GM20431 (cell line): ENCODE results near the gene STAT1.

Source experiments
- in situ Hi-C: fragments of 300-500 bp; cut with MseI, MboI; formaldehyde crosslinking; loops from one replicate; pipeline ENCODE4 v1.15.0; 2020; ENCODE audit warnings: low sequenced_read_pairs; ENCODE audit not compliant: unreplicated experiment

Gene STAT1

GRCh38 chr2:191013932-191014652, at the start of gene STAT1:
Gene STAT1, minus strand, starts transcription at chr2:191014171. Its CDS starts 4,168 bp downstream, at chr2:191010003.
- in situ Hi-C loops = no loop called here

DNA sequence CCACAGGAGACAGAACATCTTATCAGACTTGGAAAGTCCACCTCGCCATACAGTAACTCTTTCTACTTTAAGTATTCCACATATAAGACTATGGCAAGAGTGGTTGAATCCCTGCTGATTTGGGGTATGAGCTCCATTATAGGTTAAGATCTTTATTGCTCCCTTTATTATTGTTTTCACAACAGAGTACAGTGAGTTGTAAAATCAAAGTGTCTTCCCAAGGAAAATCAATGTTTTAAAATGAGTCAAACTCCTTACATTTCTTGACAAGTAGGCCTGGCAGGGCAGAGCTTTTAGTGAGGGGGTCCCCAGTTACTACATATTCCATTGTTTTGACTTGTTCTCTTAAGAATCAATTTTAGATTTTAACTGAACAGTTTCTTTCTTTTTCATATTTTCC, 49.6 kb upstream of the STAT1 start:
- in situ Hi-C loops = no loop called here

DNA sequence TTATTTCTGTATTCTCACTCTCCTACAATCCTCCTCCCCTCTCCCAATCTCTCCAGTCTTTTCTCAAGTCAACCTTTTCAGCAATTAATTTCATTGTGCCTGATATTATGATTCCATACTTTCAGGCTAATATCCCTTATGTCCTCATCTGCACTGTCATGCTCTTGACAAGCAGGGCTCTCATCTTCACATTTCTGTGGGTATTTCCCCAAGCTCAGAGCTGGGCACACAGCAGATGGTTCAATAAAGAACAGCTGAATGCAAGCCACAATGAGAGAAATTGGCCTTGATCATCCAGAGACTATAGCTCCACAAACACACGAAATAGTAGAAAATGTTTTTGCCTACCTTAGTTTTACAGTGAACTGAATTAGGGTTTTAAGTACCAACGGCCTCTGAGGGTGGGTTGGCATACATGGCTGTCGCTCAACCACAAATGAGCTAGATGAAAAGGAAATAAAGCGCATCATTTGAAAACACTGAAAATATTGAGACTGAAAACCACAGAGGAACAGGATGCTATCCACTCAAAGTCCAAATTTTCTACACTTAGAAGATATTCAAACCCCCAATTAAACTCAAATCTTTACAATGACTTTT, 47.5 kb upstream of the STAT1 start:
- in situ Hi-C loops = no loop called here

- in situ Hi-C loops = loop anchor here (10.0 kb wide), 1 partner anchor 95 kb away; the partner anchor contains the start of gene STAT4
These were observed 45.3 kb upstream of the STAT1 start for GRCh38 chr2:191059308-191059707.

DNA sequence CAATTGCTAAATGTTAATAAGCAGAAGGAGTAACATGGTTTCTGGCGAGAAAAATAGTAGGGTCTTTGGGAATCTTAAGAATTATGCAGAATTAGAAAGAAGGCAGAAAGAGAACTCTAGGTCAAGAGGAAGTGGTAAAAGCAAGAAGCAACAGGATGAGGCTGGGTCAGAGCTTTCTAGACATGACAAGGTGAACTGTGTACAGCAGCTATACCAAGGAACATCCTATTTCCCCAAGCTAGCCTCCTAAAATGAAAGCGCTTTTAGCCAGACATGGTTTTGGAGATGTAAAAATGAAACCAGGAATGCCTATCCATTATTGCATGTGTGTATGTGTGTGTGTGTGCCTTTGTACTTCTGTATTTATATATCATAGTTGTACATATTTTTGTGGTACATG, 42.3 kb upstream of the STAT1 start:
- in situ Hi-C loops = loop anchor here (10.0 kb wide), 1 partner anchor 99 kb away; the partner anchor contains the start of gene STAT4

DNA sequence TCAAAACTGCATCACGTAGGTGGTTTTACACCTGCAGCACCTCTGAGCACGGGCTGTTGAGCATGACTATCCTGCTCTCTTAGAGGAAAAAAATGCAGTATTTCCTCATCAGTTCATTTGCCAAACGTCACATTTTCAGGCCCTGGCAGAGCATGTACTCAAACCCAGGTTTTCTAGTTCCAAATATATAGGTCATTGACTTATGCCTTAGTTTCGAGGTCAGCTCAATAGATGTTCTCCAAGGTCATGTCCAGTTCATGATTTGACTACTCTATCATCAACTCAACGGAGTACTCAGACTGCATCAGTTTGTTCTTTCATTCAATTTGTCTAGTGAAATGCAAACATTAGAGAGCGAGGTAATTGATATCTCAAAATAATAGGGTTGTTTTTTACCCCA, 39.3 kb upstream of the STAT1 start:
- in situ Hi-C loops = loop anchor here (10.0 kb wide), 1 partner anchor 102 kb away; the partner anchor contains the start of gene STAT4

GRCh38 chr2:191051825-191052778, 38.1 kb upstream of the STAT1 start:
- in situ Hi-C loops = loop anchor here (10.0 kb wide), 1 partner anchor 103 kb away; the partner anchor contains the start of gene STAT4

DNA sequence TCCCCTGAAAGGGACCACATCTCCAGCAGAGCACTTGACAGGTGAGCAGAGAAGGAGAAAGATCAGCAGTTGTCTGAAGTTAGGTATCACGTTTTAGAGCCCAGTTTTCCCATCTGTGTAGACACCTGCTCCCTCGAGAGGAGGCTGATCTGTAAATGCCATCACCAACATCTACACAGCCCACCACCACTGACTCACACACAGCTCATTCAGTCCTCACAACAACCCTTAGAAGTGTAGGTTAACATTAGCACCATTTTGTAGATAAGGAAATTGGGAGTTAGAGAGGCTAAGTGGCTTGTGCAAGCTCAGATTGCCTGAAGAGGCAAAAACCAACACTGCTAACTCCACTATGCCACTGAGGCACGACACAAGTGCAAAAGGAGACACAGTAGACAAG, 37.2 kb upstream of the STAT1 start:
- in situ Hi-C loops = loop anchor here (10.0 kb wide), 1 partner anchor 104 kb away; the partner anchor contains the start of gene STAT4

GRCh38 chr2:191050640-191050987, 36.6 kb upstream of the STAT1 start:
- in situ Hi-C loops = loop anchor here (10.0 kb wide), 1 partner anchor 104 kb away; the partner anchor contains the start of gene STAT4

DNA sequence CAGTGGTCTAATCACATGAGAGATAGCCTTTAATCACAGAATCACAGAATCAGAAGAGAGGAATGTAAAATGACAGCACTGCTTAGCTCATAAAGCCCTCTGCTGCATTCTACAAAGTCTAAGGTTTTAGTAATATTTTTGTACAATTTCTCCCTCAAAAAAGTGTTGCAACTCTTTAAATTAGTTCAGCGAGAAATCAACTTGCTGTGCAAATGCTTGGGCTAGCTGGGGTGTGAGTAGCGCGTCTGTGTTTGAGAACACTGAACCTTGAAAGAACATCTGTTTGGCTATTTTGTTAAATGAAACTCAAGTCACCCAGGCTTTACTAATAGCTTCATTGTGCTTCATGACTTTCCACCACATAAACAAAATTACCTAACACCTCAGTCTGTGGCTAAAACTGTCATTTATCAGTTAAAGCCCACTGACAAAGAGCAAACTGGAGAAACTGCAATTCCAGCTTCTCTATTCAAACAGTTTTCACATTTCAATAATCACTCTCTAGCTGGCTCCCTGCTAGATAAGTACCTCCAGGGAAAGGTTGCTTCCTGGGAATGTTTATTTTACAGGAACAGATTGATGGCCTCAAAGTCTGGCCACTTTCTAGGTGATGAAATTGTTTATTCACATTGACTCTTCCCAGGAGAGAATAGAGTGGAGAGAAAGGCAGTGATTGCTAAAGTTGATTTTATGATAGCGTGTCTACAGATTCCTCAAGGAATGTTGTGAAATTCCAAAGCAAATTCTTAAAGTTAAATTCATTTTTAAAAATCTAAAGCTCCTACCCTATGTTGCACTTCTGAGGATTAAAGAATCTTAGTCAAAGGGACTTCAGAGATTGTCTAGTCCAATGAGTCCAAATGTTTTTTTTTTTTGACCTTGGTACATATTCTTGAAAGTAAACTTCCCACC, 36.0 kb upstream of the STAT1 start:
- in situ Hi-C loops = loop anchor here (10.0 kb wide), 1 partner anchor 105 kb away; the partner anchor contains the start of gene STAT4

GRCh38 chr2:191048073-191048472, 34.1 kb upstream of the STAT1 start:
- in situ Hi-C loops = no loop called here

GRCh38 chr2:191045141-191045540, 31.2 kb upstream of the STAT1 start:
- in situ Hi-C loops = no loop called here

GRCh38 chr2:191043438-191043837, 29.5 kb upstream of the STAT1 start:
- in situ Hi-C loops = no loop called here

GRCh38 chr2:191041418-191042161, 27.6 kb upstream of the STAT1 start:
- in situ Hi-C loops = no loop called here

- in situ Hi-C loops = no loop called here
These were observed 25.6 kb upstream of the STAT1 start for GRCh38 chr2:191039616-191040015.

- in situ Hi-C loops = no loop called here
These were observed 24.8 kb upstream of the STAT1 start for GRCh38 chr2:191038741-191039140.

DNA sequence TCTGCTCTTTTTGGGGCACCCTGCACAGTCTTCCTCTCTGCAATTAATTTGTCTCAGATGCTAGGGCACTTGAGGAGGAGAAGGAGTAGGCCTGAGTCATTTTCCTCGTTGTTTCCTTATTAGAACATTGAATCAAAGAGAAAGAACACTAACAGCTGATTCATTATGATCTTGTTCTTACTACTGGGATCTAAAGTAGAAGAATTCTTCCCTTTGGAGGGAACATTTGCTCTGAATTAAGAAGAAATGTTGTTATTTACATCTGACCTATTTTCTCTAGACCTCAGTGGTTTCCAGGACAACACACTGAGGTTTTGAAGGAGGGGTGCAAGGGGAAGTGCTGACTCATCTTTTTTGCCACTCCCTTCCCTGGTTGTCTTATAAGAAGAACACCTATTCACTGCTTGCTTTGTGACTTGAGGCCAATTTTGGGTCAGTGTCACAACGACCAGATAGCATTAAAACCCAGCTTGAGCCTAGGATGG, 24.3 kb upstream of the STAT1 start:
- in situ Hi-C loops = no loop called here

GRCh38 chr2:191037351-191037750, 23.4 kb upstream of the STAT1 start:
- in situ Hi-C loops = no loop called here
